Measurements from ENCODE around the gene HERPUD1. TPM values are rescaled to one million over a fixed set of nuclear protein-coding genes. Genes with fewer than 3 reads are reported as not detected.

HERPUD1 gene
- total and polyA plus RNA-seq, 2 of the 13 experiments (the other 11 are each of a cell fraction or from before 2014, with no cell fraction given) = 96.2 to 323 TPM

GRCh38 chr16:56965149-56966092 lies 33.5 kb downstream of the HERPUD1 start (continued):
- 0 out of 2 replicates have a peak, but pooled peaks have one; percentile 68 for TF ChIP-seq ZNF512B (CRISPR knock-in tag; IDR thresholded peaks at IDR 0.05; ENCODE audit: borderline replicate concordance)
- TF ChIP-seq ZFAT (CRISPR knock-in tag; conservative IDR thresholded peaks at IDR 0.05) = no peak
- TF ChIP-seq NFYB (CRISPR knock-in tag; IDR thresholded peaks at IDR 0.05) = no peak
- no peak for TF ChIP-seq ERF (CRISPR knock-in tag; IDR thresholded peaks at IDR 0.05)
- TF ChIP-seq MXD1 (CRISPR knock-in tag; IDR thresholded peaks at IDR 0.05) = no peak
- TF ChIP-seq CHD2 (IDR thresholded peaks at IDR 0.05; ENCODE audit: low read depth, low read length) = no peak
- TF ChIP-seq ZNF563 (CRISPR knock-in tag; IDR thresholded peaks at IDR 0.05) = 0 out of 2 replicates have a peak, but pooled peaks have one; percentile 1
- TF ChIP-seq ZNF550 (CRISPR knock-in tag; IDR thresholded peaks at IDR 0.05; ENCODE audit: borderline replicate concordance) = no peak
- TF ChIP-seq, protein P1, sequence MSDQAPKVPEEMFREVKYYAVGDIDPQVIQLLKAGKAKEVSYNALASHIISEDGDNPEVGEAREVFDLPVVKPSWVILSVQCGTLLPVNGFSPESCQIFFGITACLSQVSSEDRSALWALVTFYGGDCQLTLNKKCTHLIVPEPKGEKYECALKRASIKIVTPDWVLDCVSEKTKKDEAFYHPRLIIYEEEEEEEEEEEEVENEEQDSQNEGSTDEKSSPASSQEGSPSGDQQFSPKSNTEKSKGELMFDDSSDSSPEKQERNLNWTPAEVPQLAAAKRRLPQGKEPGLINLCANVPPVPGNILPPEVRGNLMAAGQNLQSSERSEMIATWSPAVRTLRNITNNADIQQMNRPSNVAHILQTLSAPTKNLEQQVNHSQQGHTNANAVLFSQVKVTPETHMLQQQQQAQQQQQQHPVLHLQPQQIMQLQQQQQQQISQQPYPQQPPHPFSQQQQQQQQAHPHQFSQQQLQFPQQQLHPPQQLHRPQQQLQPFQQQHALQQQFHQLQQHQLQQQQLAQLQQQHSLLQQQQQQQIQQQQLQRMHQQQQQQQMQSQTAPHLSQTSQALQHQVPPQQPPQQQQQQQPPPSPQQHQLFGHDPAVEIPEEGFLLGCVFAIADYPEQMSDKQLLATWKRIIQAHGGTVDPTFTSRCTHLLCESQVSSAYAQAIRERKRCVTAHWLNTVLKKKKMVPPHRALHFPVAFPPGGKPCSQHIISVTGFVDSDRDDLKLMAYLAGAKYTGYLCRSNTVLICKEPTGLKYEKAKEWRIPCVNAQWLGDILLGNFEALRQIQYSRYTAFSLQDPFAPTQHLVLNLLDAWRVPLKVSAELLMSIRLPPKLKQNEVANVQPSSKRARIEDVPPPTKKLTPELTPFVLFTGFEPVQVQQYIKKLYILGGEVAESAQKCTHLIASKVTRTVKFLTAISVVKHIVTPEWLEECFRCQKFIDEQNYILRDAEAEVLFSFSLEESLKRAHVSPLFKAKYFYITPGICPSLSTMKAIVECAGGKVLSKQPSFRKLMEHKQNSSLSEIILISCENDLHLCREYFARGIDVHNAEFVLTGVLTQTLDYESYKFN (CRISPR knock-in tag; conservative IDR thresholded peaks at IDR 0.05) = no peak
- no peak for TF ChIP-seq ARNT (IDR thresholded peaks at IDR 0.05)
- TF ChIP-seq ZNF432 (CRISPR knock-in tag; IDR thresholded peaks at IDR 0.05; ENCODE audit: borderline replicate concordance) = no peak
- TF ChIP-seq KDM1A (CRISPR knock-in tag; IDR thresholded peaks at IDR 0.05) = no peak
